ENCODE results near the gene C1QA. TPM values are rescaled to one million over a fixed set of nuclear protein-coding genes. Genes with fewer than 3 reads are reported as not detected.

The C1QA gene
- total RNA-seq, 1 experiment from 2014 or later, result 0.50 TPM

Small RNA genes lying within 50 kb of the gene (microRNA-seq; reads per million reads assigned to microRNA genes)
- not detected for gene MIR6127 (ENCODE audit: borderline number of aligned reads)

Other genes starting within 250 kb of the C1QA start
- gene ZBTB40, start 184.8 kb upstream of the C1QA start, total RNA-seq (2021), result 11.5 to 12.0 TPM (median 11.5 TPM) in 3 replicates
- gene EPHA8, start 73.1 kb upstream of the C1QA start, total RNA-seq (2021), result 3.8 to 7.1 TPM (median 5.6 TPM) in 3 replicates
- 0.21 to 0.66 TPM (median 0.28 TPM) in 3 replicates for gene C1QC, start 7.0 kb downstream of the C1QA start, total RNA-seq (2021)
- 0.61 to 1.1 TPM (median 0.62 TPM) in 3 replicates for gene C1QB, start 16.6 kb downstream of the C1QA start, total RNA-seq (2021)
- 12.0 to 18.5 TPM (median 13.1 TPM) in 3 replicates for gene EPHB2, start 74.2 kb downstream of the C1QA start, total RNA-seq (2021)

Data from WTC11 (cell line).